Skeletal muscle tissue (tissue), 4 donors: Measurements from ENCODE around the gene ABLIM1. TPM values are rescaled to one million over a fixed set of nuclear protein-coding genes. Genes with fewer than 3 reads are reported as not detected.

Experiments
- H3K27ac ChIP-seq: one replicate; pipeline ENCODE4 v1.7.0; 2013; ENCODE audit warnings: mild to moderate bottlenecking, low read depth, low read length, inconsistent platforms
- H3K27me3 ChIP-seq, 3 donors: one replicate each; pipeline ENCODE4 v1.7.0; 2013; ENCODE audit warnings: low read length in 3 of 3; ENCODE audit not compliant: control insufficient read depth in 3 of 3, insufficient read depth in 3 of 3
- H3K36me3 ChIP-seq, 3 donors: one replicate each; pipeline ENCODE4 v1.7.0; 2013; ENCODE audit warnings: low read length in 3 of 3; ENCODE audit not compliant: control insufficient read depth in 3 of 3, insufficient read depth in 3 of 3
- H3K4me1 ChIP-seq, 3 donors: one replicate each; pipeline ENCODE4 v1.7.0; 2013; ENCODE audit warnings: low read length in 3 of 3, mild to moderate bottlenecking in 3 of 3; ENCODE audit not compliant: control insufficient read depth in 3 of 3, insufficient read depth in 3 of 3
- H3K4me3 ChIP-seq, 3 donors: one replicate each; pipeline ENCODE4 v1.7.0; 2013; ENCODE audit warnings: low read length in 3 of 3
- H3K9ac ChIP-seq, 3 donors: one replicate each; pipeline ENCODE4 v1.7.0; 2013; ENCODE audit warnings: low read length in 3 of 3, mild to moderate bottlenecking in 3 of 3, moderate library complexity in 2 of 3, low read depth in 1 of 3
- H3K9me3 ChIP-seq, 3 donors: one replicate each; pipeline ENCODE4 v1.7.0; 2013; ENCODE audit warnings: low read length in 3 of 3; ENCODE audit not compliant: control insufficient read depth in 3 of 3
- total RNA-seq: library from RNA; depleted of rRNA; stranded (reverse); fragments of >200 nt; gene quantifications from one replicate; pipeline ENCODE4 v1.2.3, GENCODE V29; 2014
- donor health status: Osteomylitis.

The ABLIM1 gene
- total RNA-seq, 1 donor from 2014 or later, result 34.4 TPM

GRCh38 chr10:114553436-114553835, 104.6 kb downstream of the ABLIM1 start:
- Histone ChIP-seq H3K9ac (no peak overlapping the region), H3K27me3 (peaks cover 0 to 2% (median 0%) of the 10 kb centered on the region in 3 donors), H3K36me3 (no peaks in the 10 kb centered on the region), H3K9me3 (no peaks in the 10 kb centered on the region), H3K4me1 (peaks cover 14 to 28% (median 21%) of the 10 kb centered on the region in 3 donors), H3K27ac (no peak overlapping the region), H3K4me3 (no peak overlapping the region)

- Histone ChIP-seq H3K27me3 (peaks cover 0 to 2% (median 0%) of the 10 kb centered on the region in 3 donors), H3K4me3 (no peak overlapping the region), H3K27ac (peak overlapping the region; percentile 28), H3K36me3 (no peaks in the 10 kb centered on the region), H3K9me3 (no peaks in the 10 kb centered on the region), H3K9ac (no peak overlapping the region), H3K4me1 (peaks cover 14 to 28% (median 21%) of the 10 kb centered on the region in 3 donors)
Observed at GRCh38 chr10:114552050-114552449, 106.0 kb downstream of the ABLIM1 start.

- no peak overlapping the region for H3K9ac ChIP-seq
- H3K27me3 ChIP-seq, result peaks cover 0 to 2% (median 0%) of the 10 kb centered on the region in 3 donors
- no peaks in the 10 kb centered on the region for H3K9me3 ChIP-seq
- peak overlapping the region in 1 of 3 donors; percentile 19 for H3K4me3 ChIP-seq
- peak overlapping the region; percentile 28 for H3K27ac ChIP-seq
- H3K4me1 ChIP-seq, result peaks cover 14 to 28% (median 21%) of the 10 kb centered on the region in 3 donors
- H3K36me3 ChIP-seq, result no peaks in the 10 kb centered on the region
Observed at GRCh38 chr10:114551636-114551972, 106.5 kb downstream of the ABLIM1 start.

GRCh38 chr10:114550756-114551635, 107.1 kb downstream of the ABLIM1 start:
- Histone ChIP-seq H3K9me3 (no peaks in the 10 kb centered on the region), H3K4me1 (peaks cover 9 to 22% (median 17%) of the 10 kb centered on the region in 3 donors), H3K27me3 (peaks cover 0 to 2% (median 0%) of the 10 kb centered on the region in 3 donors), H3K27ac (peak overlapping the region; percentile 28), H3K4me3 (peak overlapping the region in 2 of 3 donors; percentile 6 to 44), H3K9ac (no peak overlapping the region), H3K36me3 (no peaks in the 10 kb centered on the region)

DNA sequence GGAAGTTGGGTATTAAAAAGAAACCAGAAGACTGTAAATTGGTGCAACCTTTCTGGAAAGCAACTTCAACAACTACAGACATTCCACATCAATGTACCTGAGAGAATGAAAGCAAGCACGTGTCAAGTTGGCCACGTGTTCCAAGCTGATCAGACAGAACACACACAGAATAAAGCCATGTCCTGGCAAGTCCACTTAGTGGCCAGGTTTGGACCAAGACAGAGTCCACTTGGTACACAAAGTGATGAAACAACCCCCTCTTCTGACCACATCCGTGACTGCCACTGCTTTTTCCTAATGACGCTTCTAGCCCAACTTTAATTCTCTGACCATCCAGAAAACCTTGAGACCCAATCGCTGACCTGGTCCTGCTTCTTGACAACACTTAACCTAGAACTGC, 109.4 kb downstream of the ABLIM1 start:
- H3K27ac ChIP-seq, result no peak overlapping the region
- peaks cover 9 to 20% (median 16%) of the 10 kb centered on the region in 3 donors for H3K4me1 ChIP-seq
- no peak overlapping the region for H3K9ac ChIP-seq
- peaks cover 0 to 2% (median 0%) of the 10 kb centered on the region in 3 donors for H3K27me3 ChIP-seq
- H3K9me3 ChIP-seq, result no peaks in the 10 kb centered on the region
- peaks cover 0 to 7% (median 2%) of the 10 kb centered on the region in 3 donors for H3K36me3 ChIP-seq
- H3K4me3 ChIP-seq, result no peak overlapping the region

- Histone ChIP-seq H3K27ac (no peak overlapping the region), H3K36me3 (peaks cover 0 to 7% (median 7%) of the 10 kb centered on the region in 3 donors), H3K27me3 (no peaks in the 10 kb centered on the region), H3K9ac (no peak overlapping the region), H3K9me3 (no peaks in the 10 kb centered on the region), H3K4me1 (peaks cover 9 to 20% (median 13%) of the 10 kb centered on the region in 3 donors), H3K4me3 (no peak overlapping the region)
Observed at GRCh38 chr10:114547514-114547913, 110.6 kb downstream of the ABLIM1 start.

DNA sequence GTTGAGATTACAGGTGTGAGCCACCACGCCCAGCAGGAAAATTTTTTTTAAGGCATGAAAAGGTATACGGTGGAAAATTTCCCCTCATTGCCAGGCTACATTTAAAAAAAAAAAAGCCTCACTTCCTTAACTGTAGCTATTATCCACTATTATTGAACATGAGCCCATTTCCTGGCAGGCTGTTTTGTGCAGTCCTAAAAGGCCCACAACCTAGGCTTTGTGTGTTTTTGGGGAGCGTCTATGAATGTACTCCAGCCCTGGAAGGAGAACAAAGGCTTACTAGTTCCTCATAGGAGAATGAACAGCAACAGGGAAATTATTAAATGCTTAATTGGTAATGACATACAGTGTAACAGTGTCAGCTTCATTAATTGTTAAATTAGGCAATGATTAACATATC, 111.0 kb downstream of the ABLIM1 start:
- peak overlapping the region; percentile 19 for H3K27ac ChIP-seq
- peaks cover 9 to 16% (median 13%) of the 10 kb centered on the region in 3 donors for H3K4me1 ChIP-seq
- no peaks in the 10 kb centered on the region for H3K27me3 ChIP-seq
- no peak overlapping the region for H3K4me3 ChIP-seq
- H3K9ac ChIP-seq, result no peak overlapping the region
- no peaks in the 10 kb centered on the region for H3K9me3 ChIP-seq
- peaks cover 0 to 7% (median 7%) of the 10 kb centered on the region in 3 donors for H3K36me3 ChIP-seq

GRCh38 chr10:114545819-114546218, 112.3 kb downstream of the ABLIM1 start:
- H3K36me3 ChIP-seq, result peaks cover 0 to 7% (median 7%) of the 10 kb centered on the region in 3 donors

GRCh38 chr10:114545071-114545470, 113.0 kb downstream of the ABLIM1 start:
- Histone ChIP-seq H3K27ac (no peak overlapping the region), H3K4me1 (peaks cover 2 to 8% (median 7%) of the 10 kb centered on the region in 3 donors), H3K9me3 (no peaks in the 10 kb centered on the region), H3K27me3 (no peaks in the 10 kb centered on the region), H3K4me3 (no peak overlapping the region), H3K9ac (no peak overlapping the region), H3K36me3 (peaks cover 0 to 7% (median 7%) of the 10 kb centered on the region in 3 donors)

More at GRCh38 chr10:114545819-114546218, 112.3 kb downstream of the ABLIM1 start:
- no peaks in the 10 kb centered on the region for H3K27me3 ChIP-seq
- no peak overlapping the region for H3K4me3 ChIP-seq
- H3K9ac ChIP-seq, result no peak overlapping the region
- H3K9me3 ChIP-seq, result no peaks in the 10 kb centered on the region
- H3K4me1 ChIP-seq, result peaks cover under 1 to 8% (median 6%) of the 10 kb centered on the region in 3 donors
- H3K27ac ChIP-seq, result no peak overlapping the region

- peaks cover 2 to 8% (median 7%) of the 10 kb centered on the region in 3 donors for H3K4me1 ChIP-seq
Observed at GRCh38 chr10:114544045-114544659, 113.9 kb downstream of the ABLIM1 start.

More at GRCh38 chr10:114544045-114544659, 113.9 kb downstream of the ABLIM1 start:
- Histone ChIP-seq H3K9me3 (no peaks in the 10 kb centered on the region), H3K27ac (no peak overlapping the region), H3K27me3 (no peaks in the 10 kb centered on the region), H3K9ac (no peak overlapping the region), H3K36me3 (peaks cover 0 to 7% (median 7%) of the 10 kb centered on the region in 3 donors), H3K4me3 (no peak overlapping the region)
